Measurements from ENCODE around the gene OR10Z1.

The OR10Z1 gene

GRCh38 chr1:158604968-158605367 is at the start of gene OR10Z1:
OR10Z1 (plus strand) TSS chr1:158605268; CDS start chr1:158606439, 1,171 bp downstream.
- no peak for DNase-seq (ENCODE audit: low spot score)

- no peak for DNase-seq (ENCODE audit: low spot score)
These were observed 45.4 kb upstream of the OR10Z1 start for GRCh38 chr1:158559696-158560095.

GRCh38 chr1:158563853-158564252 is 41.2 kb upstream of the OR10Z1 start:
- DNase-seq (ENCODE audit: low spot score): no peak

GRCh38 chr1:158564608-158565007 is 40.5 kb upstream of the OR10Z1 start:
- DNase-seq (ENCODE audit: low spot score): no peak

GRCh38 chr1:158570480-158570879 is 34.6 kb upstream of the OR10Z1 start, which contains the start of gene OR6P1:
OR6P1 (minus strand) TSS chr1:158570580; CDS start chr1:158563604, 6,976 bp downstream.
- no peak for DNase-seq (ENCODE audit: low spot score)

GRCh38 chr1:158572226-158572625 is 32.8 kb upstream of the OR10Z1 start:
- no peak for DNase-seq (ENCODE audit: low spot score)

GRCh38 chr1:158577561-158577960 is 27.5 kb upstream of the OR10Z1 start:
- DNase-seq (ENCODE audit: low spot score): no peak

- no peak for DNase-seq (ENCODE audit: low spot score)
These were observed 25.3 kb upstream of the OR10Z1 start, which contains the start of gene OR10X1 for GRCh38 chr1:158579733-158580132. OR10X1 (minus strand) TSS chr1:158579899; CDS start chr1:158579899, 0 bp downstream.

- no peak for DNase-seq (ENCODE audit: low spot score)
These were observed 21.1 kb upstream of the OR10Z1 start for GRCh38 chr1:158583962-158584361.

GRCh38 chr1:158586942-158587341 is 18.1 kb upstream of the OR10Z1 start:
- no peak for DNase-seq (ENCODE audit: low spot score)

- DNase-seq (ENCODE audit: low spot score): no peak
These were observed 4.3 kb upstream of the OR10Z1 start for GRCh38 chr1:158600735-158601134.

GRCh38 chr1:158607296-158607695 is 2.2 kb downstream of the OR10Z1 start:
- no peak for DNase-seq (ENCODE audit: low spot score)

- DNase-seq (ENCODE audit: low spot score): no peak
These were observed 6.8 kb downstream of the OR10Z1 start for GRCh38 chr1:158611916-158612315.

- no peak for DNase-seq (ENCODE audit: low spot score)
These were observed 8.7 kb downstream of the OR10Z1 start for GRCh38 chr1:158613764-158614163.

GRCh38 chr1:158638146-158638545 is 33.1 kb downstream of the OR10Z1 start:
- no peak for DNase-seq (ENCODE audit: low spot score)

- no peak for DNase-seq (ENCODE audit: low spot score)
These were observed 33.8 kb downstream of the OR10Z1 start for GRCh38 chr1:158638904-158639303.

GRCh38 chr1:158644449-158644848 is 39.4 kb downstream of the OR10Z1 start:
- no peak for DNase-seq (ENCODE audit: low spot score)

- DNase-seq (ENCODE audit: low spot score): no peak
These were observed 41.4 kb downstream of the OR10Z1 start for GRCh38 chr1:158646465-158646864.

- no peak for DNase-seq (ENCODE audit: low spot score)
These were observed 44.0 kb downstream of the OR10Z1 start for GRCh38 chr1:158649052-158649451.

GRCh38 chr1:158652721-158653334 is 47.8 kb downstream of the OR10Z1 start:
- DNase-seq (ENCODE audit: low spot score): no peak

GRCh38 chr1:158654086-158654485 is 49.0 kb downstream of the OR10Z1 start:
- no peak for DNase-seq (ENCODE audit: low spot score)

- no peak for DNase-seq (ENCODE audit: low spot score)
These were observed 49.5 kb downstream of the OR10Z1 start for GRCh38 chr1:158654571-158654970.

Data from HuH-7.5 (cell line).